ENCODE measurements around the gene CAMTA1.

- TF ChIP-seq, protein P1, sequence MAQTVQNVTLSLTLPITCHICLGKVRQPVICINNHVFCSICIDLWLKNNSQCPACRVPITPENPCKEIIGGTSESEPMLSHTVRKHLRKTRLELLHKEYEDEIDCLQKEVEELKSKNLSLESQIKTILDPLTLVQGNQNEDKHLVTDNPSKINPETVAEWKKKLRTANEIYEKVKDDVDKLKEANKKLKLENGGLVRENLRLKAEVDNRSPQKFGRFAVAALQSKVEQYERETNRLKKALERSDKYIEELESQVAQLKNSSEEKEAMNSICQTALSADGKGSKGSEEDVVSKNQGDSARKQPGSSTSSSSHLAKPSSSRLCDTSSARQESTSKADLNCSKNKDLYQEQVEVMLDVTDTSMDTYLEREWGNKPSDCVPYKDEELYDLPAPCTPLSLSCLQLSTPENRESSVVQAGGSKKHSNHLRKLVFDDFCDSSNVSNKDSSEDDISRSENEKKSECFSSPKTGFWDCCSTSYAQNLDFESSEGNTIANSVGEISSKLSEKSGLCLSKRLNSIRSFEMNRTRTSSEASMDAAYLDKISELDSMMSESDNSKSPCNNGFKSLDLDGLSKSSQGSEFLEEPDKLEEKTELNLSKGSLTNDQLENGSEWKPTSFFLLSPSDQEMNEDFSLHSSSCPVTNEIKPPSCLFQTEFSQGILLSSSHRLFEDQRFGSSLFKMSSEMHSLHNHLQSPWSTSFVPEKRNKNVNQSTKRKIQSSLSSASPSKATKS (CRISPR knock-in tag; IDR thresholded peaks at IDR 0.05): no peak
- no peak for TF ChIP-seq SLC30A9 (CRISPR knock-in tag; IDR thresholded peaks at IDR 0.05)
- TF ChIP-seq POLR2AphosphoS2 (IDR thresholded peaks at IDR 0.05; ENCODE audit: low read length): no peak
- TF ChIP-seq CHD1 (IDR thresholded peaks at IDR 0.05; ENCODE audit: low read length): no peak
These were observed 210.5 kb downstream of the CAMTA1 start for GRCh38 chr1:6995789-6996188.
